ENCODE results near the gene CPAMD8. TPM values are rescaled to one million over a fixed set of nuclear protein-coding genes. Genes with fewer than 3 reads are reported as not detected.

Gene CPAMD8
- total RNA-seq, 1 experiment from 2014 or later = 0.20 TPM

GRCh38 chr19:16911046-16911445, 115.6 kb downstream of the CPAMD8 start:
- peaks cover 13 to 16% of the 10 kb centered on the region in 2 experiments; a peak in 2 of 4 replicates for H3K9me3 ChIP-seq (ENCODE audit: control insufficient read depth in 1 of 2, insufficient read depth in 1 of 2, low read depth in 1 of 2, low read length in 2 of 2)

More at GRCh38 chr19:16911046-16911445, 115.6 kb downstream of the CPAMD8 start:
- no peak for TF ChIP-seq ELF1 (IDR thresholded peaks at IDR 0.05; ENCODE audit: borderline replicate concordance, low read depth)
- TF ChIP-seq JUND (IDR thresholded peaks at IDR 0.05) = no peak
- no peak for TF ChIP-seq ATF3 (IDR thresholded peaks at IDR 0.05)
- TF ChIP-seq CEBPB (IDR thresholded peaks at IDR 0.05; ENCODE audit: low read depth) = no peak
- TF ChIP-seq RAD21 (IDR thresholded peaks at IDR 0.05; ENCODE audit: low read depth) = no peak
- TF ChIP-seq FOSL1 (IDR thresholded peaks at IDR 0.05; ENCODE audit: low read depth) = no peak
- TF ChIP-seq, protein P1, sequence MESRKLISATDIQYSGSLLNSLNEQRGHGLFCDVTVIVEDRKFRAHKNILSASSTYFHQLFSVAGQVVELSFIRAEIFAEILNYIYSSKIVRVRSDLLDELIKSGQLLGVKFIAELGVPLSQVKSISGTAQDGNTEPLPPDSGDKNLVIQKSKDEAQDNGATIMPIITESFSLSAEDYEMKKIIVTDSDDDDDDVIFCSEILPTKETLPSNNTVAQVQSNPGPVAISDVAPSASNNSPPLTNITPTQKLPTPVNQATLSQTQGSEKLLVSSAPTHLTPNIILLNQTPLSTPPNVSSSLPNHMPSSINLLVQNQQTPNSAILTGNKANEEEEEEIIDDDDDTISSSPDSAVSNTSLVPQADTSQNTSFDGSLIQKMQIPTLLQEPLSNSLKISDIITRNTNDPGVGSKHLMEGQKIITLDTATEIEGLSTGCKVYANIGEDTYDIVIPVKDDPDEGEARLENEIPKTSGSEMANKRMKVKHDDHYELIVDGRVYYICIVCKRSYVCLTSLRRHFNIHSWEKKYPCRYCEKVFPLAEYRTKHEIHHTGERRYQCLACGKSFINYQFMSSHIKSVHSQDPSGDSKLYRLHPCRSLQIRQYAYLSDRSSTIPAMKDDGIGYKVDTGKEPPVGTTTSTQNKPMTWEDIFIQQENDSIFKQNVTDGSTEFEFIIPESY (IDR thresholded peaks at IDR 0.05; ENCODE audit: extremely low read depth, insufficient replicate concordance, low read length) = no peak
- no peak for TF ChIP-seq CBX3 (IDR thresholded peaks at IDR 0.05; ENCODE audit: low read depth)
- TF ChIP-seq SRF (IDR thresholded peaks at IDR 0.05; ENCODE audit: low read depth) = no peak
- no peak for TF ChIP-seq ZFX (IDR thresholded peaks at IDR 0.05)
- TF ChIP-seq CTCF (IDR thresholded peaks at IDR 0.05 in 2 of 3, conservative IDR thresholded peaks at IDR 0.05 in 1 of 3; ENCODE audit: borderline replicate concordance in 1 of 3, insufficient read depth in 1 of 3, low read depth in 2 of 3, low read length in 2 of 3) = no peak
- no peaks in the 10 kb centered on the region for H4K20me1 ChIP-seq (ENCODE audit: insufficient read depth)
- DNase-seq (ENCODE audit: low read depth, low spot score) (no peak), ATAC-seq (no peak)
- H2AFZ ChIP-seq (ENCODE audit: low read depth, low read length, poor library complexity, severe bottlenecking) = no peak overlapping the region
- H3K4me3 ChIP-seq (replicated peaks in 1 of 2; ENCODE audit: low read depth in 1 of 2, low read length in 2 of 2) = no peak overlapping the region
- no peak overlapping the region for H3K9ac ChIP-seq (ENCODE audit: low read length)
- H3K27ac ChIP-seq (ENCODE audit: low read depth, low read length) = no peak overlapping the region
- H3K4me1 ChIP-seq (ENCODE audit: control insufficient read depth in 1 of 2, insufficient read depth in 2 of 2, low read length in 2 of 2) = no peaks in the 10 kb centered on the region
- no peaks in the 10 kb centered on the region for H3K36me3 ChIP-seq (ENCODE audit: control insufficient read depth in 1 of 2, insufficient read depth in 2 of 2, low read length in 2 of 2)
- ChIA-PET POLR2A (no interaction called here), CTCF (interaction anchor here (1.0 kb wide), 1 partner anchor 141 kb away, joined by 3 read pairs; no protein-coding TSS in a partner anchor), RAD21 (ENCODE audit: low non-redundant PET in 1 of 2, low total read pairs in 2 of 2, uncharacterized antibody in 2 of 2, unreplicated experiment in 2 of 2) (no interaction called here)
- H3K9me2 ChIP-seq (ENCODE audit: insufficient read depth) = no peaks in the 10 kb centered on the region
- H3K4me2 ChIP-seq (ENCODE audit: low read length) = no peak overlapping the region
- no peaks in the 10 kb centered on the region for H3K27me3 ChIP-seq (ENCODE audit: insufficient read depth, low read length)
- intact Hi-C loops (cut with micrococcal nuclease) = no loop called here
- no peaks in the 10 kb centered on the region for H3K79me2 ChIP-seq (ENCODE audit: insufficient read depth, low read length)
- no TSS peak for BruUV-seq (replicated peaks)
